AML-193 (cell line): ENCODE measurements around the gene TMEM250.
"Not testable (repeated sequence)": the region's sequence is repeated elsewhere in the genome, so short reads cannot be mapped to it uniquely, and the experiment has no call there.

Experiments used
- DNase-seq, 2 experiments: peaks; one replicate each; lab custom pipeline; 2025; lab: John Stamatoyannopoulos, UW

The TMEM250 gene

GRCh38 chr9:136118320-136119060 lies at the start of gene TMEM250:
TSS of gene TMEM250 (minus strand) at chr9:136118875. CDS start at chr9:136116900, 1,975 bp downstream.
- DNase-seq = peak; percentile 93 to 95

- DNase-seq = no peak
Observed at GRCh38 chr9:136163248-136163850, 44.7 kb upstream of the TMEM250 start.

GRCh38 chr9:136160995-136161610 lies 42.4 kb upstream of the TMEM250 start:
- DNase-seq = no peak

GRCh38 chr9:136160381-136160841 lies 41.7 kb upstream of the TMEM250 start:
- DNase-seq = no peak

GRCh38 chr9:136159851-136160250 lies 41.2 kb upstream of the TMEM250 start:
- DNase-seq = no peak

GRCh38 chr9:136157477-136158265 lies 39.0 kb upstream of the TMEM250 start:
- DNase-seq = no peak

- DNase-seq = no peak
Observed at GRCh38 chr9:136156209-136157120, 37.8 kb upstream of the TMEM250 start.

GRCh38 chr9:136155576-136155975 lies 36.9 kb upstream of the TMEM250 start:
- no peak for DNase-seq

- no peak for DNase-seq
Observed at GRCh38 chr9:136154943-136155342, 36.3 kb upstream of the TMEM250 start.

GRCh38 chr9:136153381-136154065 lies 34.8 kb upstream of the TMEM250 start:
- DNase-seq = no peak

GRCh38 chr9:136152931-136153330 lies 34.3 kb upstream of the TMEM250 start:
- DNase-seq = no peak

- no peak for DNase-seq
Observed at GRCh38 chr9:136152543-136152866, 33.8 kb upstream of the TMEM250 start.

GRCh38 chr9:136151848-136152542 lies 33.3 kb upstream of the TMEM250 start:
- DNase-seq = no peak

- no peak for DNase-seq
Observed at GRCh38 chr9:136151214-136151804, 32.6 kb upstream of the TMEM250 start.

GRCh38 chr9:136150664-136151213 lies 32.1 kb upstream of the TMEM250 start:
- DNase-seq = not testable (repeated sequence)

GRCh38 chr9:136149853-136150252 lies 31.2 kb upstream of the TMEM250 start:
- DNase-seq = no peak

- no peak for DNase-seq
Observed at GRCh38 chr9:136149337-136149736, 30.7 kb upstream of the TMEM250 start.

GRCh38 chr9:136148766-136149165 lies 30.1 kb upstream of the TMEM250 start:
- no peak for DNase-seq
